HCT116 (cell line): Measurements from ENCODE around the gene DPPA4. TPM values are rescaled to one million over a fixed set of nuclear protein-coding genes. Genes with fewer than 3 reads are reported as not detected.

ENCODE experiments used
- ATAC-seq: fragments of 200-7000 bp; cut with Tn5 transposase; 2 replicates; pipeline ENCODE4 v1.9.1; 2020; ENCODE audit warnings: mild to moderate bottlenecking, moderate library complexity
- BruUV-seq: library from RNA; stranded (reverse); fragments of 400-500 nt; replicated peaks from 2 replicates; lab custom pipeline; 2021; lab: Mats Ljungman, UMichigan
- CTCF ChIA-PET: fragments of 300-600 bp; sonication (Branson Sonifier 250); formaldehyde crosslinking; loops from one replicate; lab custom pipeline; 2021; ENCODE audit warnings: antibody characterized with exemption; lab: Charles Lee
- POLR2A ChIA-PET: fragments of 300-600, 350-600 bp; sonication (Branson Sonifier 250); formaldehyde crosslinking; loops from one replicate; lab custom pipeline; 2021; ENCODE audit warnings: antibody characterized with exemption; lab: Charles Lee
- RAD21 ChIA-PET, 2 experiments: fragments of 300-600 bp; sonication (Branson Sonifier 250); formaldehyde crosslinking; loops; one replicate each; lab custom pipeline; 2023; ENCODE audit warnings: low total read pairs in 2 of 2; ENCODE audit not compliant: uncharacterized antibody in 2 of 2, unreplicated experiment in 2 of 2, low non-redundant PET in 1 of 2; lab: Charles Lee
- DNase-seq: peaks from one replicate; pipeline ENCODE4 v3.0.0-alpha.2; 2010; ENCODE audit warnings: low read depth, low spot score
- H2AFZ ChIP-seq: fragments of 200-600 bp; shearing (Covaris generic), sonication (generic); 2 replicates; pipeline ENCODE4 v1.6.1; 2017; ENCODE audit warnings: low read depth, mixed run types, mixed read lengths, antibody characterized with exemption, low read length; ENCODE audit not compliant: poor library complexity, severe bottlenecking
- H3K27ac ChIP-seq: 2 replicates; pipeline ENCODE4 v1.5.1; 2012; ENCODE audit warnings: low read depth, low read length
- H3K27me3 ChIP-seq: fragments of 200-600 bp; sonication (generic); 2 replicates; pipeline ENCODE4 v1.6.1; 2016; ENCODE audit warnings: mixed run types, low read length, mixed read lengths; ENCODE audit not compliant: insufficient read depth
- H3K36me3 ChIP-seq, 2 experiments: fragments of 200-500 bp in 1 of 2; fragments of 200-600 bp in 1 of 2; sonication (Bioruptor generic) in 1 of 2; sonication (generic) in 1 of 2; 2 replicates each; pipeline versions ENCODE4 v1.5.1 to v1.6.1; 2014 to 2016; ENCODE audit warnings: low read length in 2 of 2, inconsistent platforms in 1 of 2, mixed read lengths in 1 of 2, mixed run types in 1 of 2; ENCODE audit not compliant: insufficient read depth in 2 of 2, control insufficient read depth in 1 of 2
- H3K4me1 ChIP-seq, 2 experiments: fragments of 200-600 bp in 1 of 2; sonication (generic) in 1 of 2; 2 replicates each; pipeline versions ENCODE4 v1.5.1 to v1.6.1; 2012 to 2017; ENCODE audit warnings: low read length in 2 of 2, inconsistent platforms in 1 of 2, mild to moderate bottlenecking in 1 of 2, mixed read lengths in 1 of 2, mixed run types in 1 of 2, moderate library complexity in 1 of 2; ENCODE audit not compliant: insufficient read depth in 2 of 2, control insufficient read depth in 1 of 2
- H3K4me2 ChIP-seq: fragments of 200-600 bp; sonication (generic); 2 replicates; pipeline ENCODE4 v1.6.1; 2017; ENCODE audit warnings: mixed run types, low read length, mixed read lengths
- H3K4me3 ChIP-seq, 2 experiments: fragments of 200-600 bp in 1 of 2; sonication (generic) in 1 of 2; replicated peaks in 1 of 2; 2 replicates each; pipeline ENCODE4 v1.5.1; 2011 to 2016; ENCODE audit warnings: low read length in 2 of 2, control low read depth in 1 of 2, low read depth in 1 of 2, mild to moderate bottlenecking in 1 of 2, mixed read lengths in 1 of 2, mixed run types in 1 of 2
- H3K79me2 ChIP-seq: fragments of 200-600 bp; sonication (generic); 2 replicates; pipeline ENCODE4 v1.6.1; 2017; ENCODE audit warnings: mild to moderate bottlenecking, mixed run types, low read length, moderate library complexity, mixed read lengths; ENCODE audit not compliant: insufficient read depth
- H3K9ac ChIP-seq: fragments of 200-600 bp; sonication (generic); 2 replicates; pipeline ENCODE4 v1.6.1; 2016; ENCODE audit warnings: low read length, mixed read lengths
- H3K9me2 ChIP-seq: fragments of 200-600 bp; sonication (generic), shearing (Covaris generic); 2 replicates; pipeline ENCODE4 v1.6.1; 2017; ENCODE audit warnings: mixed run types, mild to moderate bottlenecking, moderate library complexity; ENCODE audit not compliant: insufficient read depth
- H3K9me3 ChIP-seq, 2 experiments: fragments of 200-500 bp in 1 of 2; fragments of 200-600 bp in 1 of 2; sonication (Bioruptor generic) in 1 of 2; sonication (generic) in 1 of 2; 2 replicates each; pipeline ENCODE4 v1.6.1; 2014 to 2017; ENCODE audit warnings: low read length in 2 of 2, mixed read lengths in 2 of 2, inconsistent platforms in 1 of 2, low read depth in 1 of 2, mild to moderate bottlenecking in 1 of 2, mixed run types in 1 of 2, moderate library complexity in 1 of 2; ENCODE audit not compliant: control insufficient read depth in 1 of 2, insufficient read depth in 1 of 2
- H4K20me1 ChIP-seq: fragments of 200-600 bp; sonication (generic), shearing (Covaris generic); 2 replicates; pipeline ENCODE4 v1.6.1; 2017; ENCODE audit warnings: mixed run types, mild to moderate bottlenecking, moderate library complexity; ENCODE audit not compliant: insufficient read depth
- ATF3 ChIP-seq: IDR thresholded peaks from 2 replicates; pipeline ENCODE4 v1.6.1; 2012
- CBX3 ChIP-seq: IDR thresholded peaks from 2 replicates; pipeline ENCODE4 v1.6.1; 2012; ENCODE audit warnings: low read depth
- CEBPB ChIP-seq: IDR thresholded peaks from 2 replicates; pipeline ENCODE4 v1.6.1; 2012; ENCODE audit warnings: low read depth
- EGR1 ChIP-seq: IDR thresholded peaks from 2 replicates; pipeline ENCODE4 v1.6.1; 2012; ENCODE audit warnings: low read depth
- ELF1 ChIP-seq: IDR thresholded peaks from 2 replicates; pipeline ENCODE4 v1.6.1; 2012; ENCODE audit warnings: low read depth, borderline replicate concordance
- EZH2 ChIP-seq: fragments of 200-600 bp; sonication (generic); IDR thresholded peaks from 2 replicates; pipeline ENCODE4 v1.6.1; 2017; ENCODE audit warnings: antibody characterized with exemption, mixed run types
- FOSL1 ChIP-seq: IDR thresholded peaks from 2 replicates; pipeline ENCODE4 v1.6.1; 2012; ENCODE audit warnings: low read depth
- JUND ChIP-seq: IDR thresholded peaks from 2 replicates; pipeline ENCODE4 v1.6.1; 2012
- POLR2A ChIP-seq: IDR thresholded peaks from 2 replicates; pipeline ENCODE4 v1.7.0; 2011; ENCODE audit warnings: borderline replicate concordance; ENCODE audit not compliant: insufficient read depth, insufficient read length; ENCODE audit errors: extremely low read depth
- POLR2AphosphoS5 ChIP-seq: IDR thresholded peaks from 2 replicates; pipeline ENCODE4 v1.6.1; 2011; ENCODE audit warnings: mild to moderate bottlenecking, low read depth, low read length, moderate library complexity
- RAD21 ChIP-seq: IDR thresholded peaks from 2 replicates; pipeline ENCODE4 v1.6.1; 2012; ENCODE audit warnings: low read depth, mild to moderate bottlenecking
- SIN3A ChIP-seq: IDR thresholded peaks from 2 replicates; pipeline ENCODE4 v1.6.1; 2012; ENCODE audit warnings: low read depth
- SP1 ChIP-seq: IDR thresholded peaks from 2 replicates; pipeline ENCODE4 v1.6.1; 2012; ENCODE audit warnings: low read depth
- TCF7L2 ChIP-seq: IDR thresholded peaks from 2 replicates; pipeline ENCODE4 v1.7.0; 2011; ENCODE audit warnings: borderline replicate concordance, inconsistent platforms; ENCODE audit not compliant: insufficient read depth, insufficient read length; ENCODE audit errors: extremely low read depth
- ZFX ChIP-seq: fragments of 450-650 bp; IDR thresholded peaks from 2 replicates; pipeline ENCODE4 v1.6.1; 2017
- ZNF274 ChIP-seq: fragments of 200-500 bp; sonication (Bioruptor generic); IDR thresholded peaks from 2 replicates; pipeline ENCODE4 v1.6.1; 2014; ENCODE audit warnings: mild to moderate bottlenecking, low read depth, low read length, inconsistent platforms
- intact Hi-C: fragments of 100-400 bp; cut with micrococcal nuclease; formaldehyde crosslinking; loops from 2 replicates; pipeline ENCODE4 v1.10.0; 2022
- total RNA-seq: library from RNA; stranded (reverse); gene quantifications from one replicate; pipeline ENCODE4 v1.2.1, GENCODE V29; 2021; ENCODE audit not compliant: unreplicated experiment
- TF ChIP-seq, protein P1 (sequence below): IDR thresholded peaks from 2 replicates; pipeline ENCODE4 v1.6.1; 2012
- TF ChIP-seq, protein P2 (sequence below): IDR thresholded peaks from 2 replicates; pipeline ENCODE4 v1.6.1; 2011; ENCODE audit warnings: mild to moderate bottlenecking, low read length, moderate library complexity; ENCODE audit not compliant: insufficient replicate concordance; ENCODE audit errors: extremely low read depth

DPPA4 gene
- total RNA-seq, 1 experiment from 2014 or later: 0.27 TPM

GRCh38 chr3:109384164-109384563 is 46.8 kb upstream of the DPPA4 start:
- Histone ChIP-seq H3K4me3 (no peak overlapping the region), H3K79me2 (no peaks in the 10 kb centered on the region), H3K27me3 (no peaks in the 10 kb centered on the region), H3K4me1 (no peaks in the 10 kb centered on the region), H3K4me2 (no peak overlapping the region), H2AFZ (no peak overlapping the region), H3K36me3 (no peaks in the 10 kb centered on the region), H3K27ac (no peak overlapping the region), H4K20me1 (no peaks in the 10 kb centered on the region), H3K9ac (no peak overlapping the region), H3K9me2 (no peaks in the 10 kb centered on the region), H3K9me3 (no peaks in the 10 kb centered on the region)
- ATAC-seq: no peak
- POLR2A ChIA-PET: no interaction called here
- RAD21 ChIA-PET: no interaction called here
- intact Hi-C loops: no loop called here
- DNase-seq: no peak
- TF ChIP-seq, protein P1, sequence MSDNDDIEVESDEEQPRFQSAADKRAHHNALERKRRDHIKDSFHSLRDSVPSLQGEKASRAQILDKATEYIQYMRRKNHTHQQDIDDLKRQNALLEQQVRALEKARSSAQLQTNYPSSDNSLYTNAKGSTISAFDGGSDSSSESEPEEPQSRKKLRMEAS: no peak
- TF ChIP-seq POLR2A: no peak
- TF ChIP-seq RAD21: no peak
- no peak for TF ChIP-seq CBX3
- no peak for TF ChIP-seq TCF7L2
- CTCF ChIA-PET: no interaction called here
- BruUV-seq: no TSS peak

GRCh38 chr3:109382588-109382987 is 45.2 kb upstream of the DPPA4 start:
- H3K79me2 ChIP-seq: no peaks in the 10 kb centered on the region
- no peak overlapping the region for H3K27ac ChIP-seq
- H4K20me1 ChIP-seq: no peaks in the 10 kb centered on the region
- H3K27me3 ChIP-seq: no peaks in the 10 kb centered on the region
- DNase-seq (no peak), ATAC-seq (no peak)
- ChIA-PET CTCF (no interaction called here), POLR2A (no interaction called here), RAD21 (no interaction called here)
- no peaks in the 10 kb centered on the region for H3K9me3 ChIP-seq
- no peaks in the 10 kb centered on the region for H3K36me3 ChIP-seq
- intact Hi-C loops: no loop called here
- no peaks in the 10 kb centered on the region for H3K9me2 ChIP-seq
- no peak overlapping the region for H3K9ac ChIP-seq
- no peak overlapping the region for H3K4me2 ChIP-seq
- no peak overlapping the region for H2AFZ ChIP-seq
- BruUV-seq: no TSS peak
- no peak overlapping the region for H3K4me3 ChIP-seq
- no peaks in the 10 kb centered on the region for H3K4me1 ChIP-seq
- TF ChIP-seq TCF7L2: no peak
- TF ChIP-seq EGR1: no peak
- no peak for TF ChIP-seq ATF3
- TF ChIP-seq SP1: no peak
- no peak for TF ChIP-seq ZNF274
- TF ChIP-seq, protein P2, sequence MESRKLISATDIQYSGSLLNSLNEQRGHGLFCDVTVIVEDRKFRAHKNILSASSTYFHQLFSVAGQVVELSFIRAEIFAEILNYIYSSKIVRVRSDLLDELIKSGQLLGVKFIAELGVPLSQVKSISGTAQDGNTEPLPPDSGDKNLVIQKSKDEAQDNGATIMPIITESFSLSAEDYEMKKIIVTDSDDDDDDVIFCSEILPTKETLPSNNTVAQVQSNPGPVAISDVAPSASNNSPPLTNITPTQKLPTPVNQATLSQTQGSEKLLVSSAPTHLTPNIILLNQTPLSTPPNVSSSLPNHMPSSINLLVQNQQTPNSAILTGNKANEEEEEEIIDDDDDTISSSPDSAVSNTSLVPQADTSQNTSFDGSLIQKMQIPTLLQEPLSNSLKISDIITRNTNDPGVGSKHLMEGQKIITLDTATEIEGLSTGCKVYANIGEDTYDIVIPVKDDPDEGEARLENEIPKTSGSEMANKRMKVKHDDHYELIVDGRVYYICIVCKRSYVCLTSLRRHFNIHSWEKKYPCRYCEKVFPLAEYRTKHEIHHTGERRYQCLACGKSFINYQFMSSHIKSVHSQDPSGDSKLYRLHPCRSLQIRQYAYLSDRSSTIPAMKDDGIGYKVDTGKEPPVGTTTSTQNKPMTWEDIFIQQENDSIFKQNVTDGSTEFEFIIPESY: no peak
- TF ChIP-seq RAD21: no peak
- no peak for TF ChIP-seq ZFX
- no peak for TF ChIP-seq JUND
- TF ChIP-seq EZH2: no peak
- TF ChIP-seq, protein P1: no peak
- TF ChIP-seq POLR2AphosphoS5: no peak
- TF ChIP-seq SIN3A: no peak
- TF ChIP-seq CBX3: no peak
- TF ChIP-seq POLR2A: no peak
- no peak for TF ChIP-seq ELF1
- TF ChIP-seq CEBPB: no peak
- no peak for TF ChIP-seq FOSL1
